ENCODE results near the gene SPTBN1.

Gene SPTBN1

DNA sequence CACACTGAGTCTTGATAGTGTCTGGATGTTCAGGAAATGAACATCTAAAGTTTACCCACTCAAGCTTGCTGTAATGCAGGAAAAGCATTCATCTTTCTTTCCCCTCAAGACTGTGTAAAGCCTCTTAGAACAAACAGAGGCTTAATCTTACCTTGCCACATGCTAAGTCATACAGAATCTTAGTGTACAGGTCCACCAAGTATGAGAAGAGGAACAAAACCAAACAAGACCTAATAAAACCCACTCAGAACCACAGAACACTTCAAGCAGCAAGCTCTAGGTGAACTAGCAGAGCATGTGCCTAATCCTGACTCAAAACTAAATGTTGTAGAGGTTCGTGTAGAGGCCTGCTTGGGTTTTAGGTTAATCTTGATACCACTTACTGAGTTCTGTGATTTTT is 97.6 kb downstream of the SPTBN1 start:
- no peak for DNase-seq (ENCODE audit: low read depth)

GRCh38 chr2:54555318-54555837 is 99.3 kb downstream of the SPTBN1 start:
- no peak for DNase-seq (ENCODE audit: low read depth)

GRCh38 chr2:54556621-54557121 is 100.5 kb downstream of the SPTBN1 start:
- DNase-seq (ENCODE audit: low read depth), result peak; percentile 76

DNA sequence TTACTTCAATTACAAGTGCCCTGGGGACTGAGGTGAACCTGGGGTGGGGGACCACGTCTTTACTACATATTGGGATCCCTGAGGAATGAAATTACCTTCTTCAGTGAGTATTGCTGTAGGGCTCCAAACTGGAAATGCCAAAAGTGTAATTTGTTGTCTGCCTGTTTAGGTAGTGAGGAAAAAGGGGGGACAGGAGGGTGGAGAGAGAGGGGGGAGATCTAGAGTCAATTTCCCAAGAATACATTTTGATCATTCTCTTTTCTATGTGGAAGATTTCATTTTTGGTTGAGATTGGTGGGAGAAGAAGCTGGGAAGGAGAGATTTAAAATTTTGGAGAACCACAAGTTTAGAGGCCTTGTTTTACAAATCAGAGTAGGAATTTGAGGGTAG is 101.1 kb downstream of the SPTBN1 start:
- no peak for DNase-seq (ENCODE audit: low read depth)

- peak; percentile 57 for DNase-seq (ENCODE audit: low read depth)
Observed at GRCh38 chr2:54557601-54558187, 101.6 kb downstream of the SPTBN1 start.

- DNase-seq (ENCODE audit: low read depth), result peak; percentile 63
Observed at GRCh38 chr2:54558188-54559005, 102.3 kb downstream of the SPTBN1 start.

DNA sequence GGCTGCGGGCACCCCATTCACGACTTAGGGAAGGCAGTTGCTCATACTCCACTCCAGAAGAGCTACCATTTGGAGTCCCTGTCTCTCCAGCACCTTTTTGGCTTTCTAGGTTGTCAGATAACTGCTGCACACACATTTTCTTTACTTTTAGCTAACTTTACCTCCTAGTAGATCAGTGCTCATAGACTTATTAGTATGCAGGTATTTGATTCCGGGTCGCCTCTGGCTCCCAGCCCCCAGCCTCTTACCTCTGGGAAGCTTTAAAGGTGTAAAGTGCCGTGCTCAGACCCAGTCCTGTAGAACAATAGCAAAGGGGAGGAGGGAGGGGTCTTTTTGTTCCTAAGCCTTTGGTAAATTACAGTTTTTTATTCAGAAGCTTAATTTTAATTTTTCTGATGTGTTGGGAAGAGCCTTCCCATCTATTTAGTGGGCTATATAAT is 102.9 kb downstream of the SPTBN1 start:
- no peak for DNase-seq (ENCODE audit: low read depth)

DNA sequence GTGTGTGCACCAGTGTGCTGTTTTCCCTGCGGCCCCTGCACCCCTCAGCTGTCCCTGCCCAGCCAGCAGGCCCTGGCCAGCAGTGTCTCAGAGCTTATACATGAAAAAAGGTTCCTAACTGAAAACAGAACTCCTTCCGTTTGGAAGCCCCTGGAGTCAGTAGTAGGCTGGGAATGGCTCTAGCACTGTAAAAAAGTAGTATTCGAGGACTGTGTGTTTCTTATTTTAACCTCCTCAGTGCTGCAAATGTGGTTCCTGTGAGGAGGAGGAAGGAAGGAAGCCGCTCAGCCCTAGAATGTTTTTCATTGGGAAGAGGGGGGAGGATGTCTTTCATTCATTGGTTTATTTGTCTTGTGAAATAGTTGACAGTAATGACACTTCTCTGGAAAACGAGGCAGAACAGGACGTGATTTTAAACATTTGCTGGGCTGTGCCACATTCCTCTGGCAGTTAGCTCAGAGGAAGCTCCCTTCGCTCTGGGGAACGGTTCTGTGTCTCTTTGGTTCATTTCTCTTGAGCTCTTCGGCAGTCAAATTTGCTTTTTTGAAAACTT is 103.5 kb downstream of the SPTBN1 start:
- DNase-seq (ENCODE audit: low read depth), result peak; percentile 95

DNA sequence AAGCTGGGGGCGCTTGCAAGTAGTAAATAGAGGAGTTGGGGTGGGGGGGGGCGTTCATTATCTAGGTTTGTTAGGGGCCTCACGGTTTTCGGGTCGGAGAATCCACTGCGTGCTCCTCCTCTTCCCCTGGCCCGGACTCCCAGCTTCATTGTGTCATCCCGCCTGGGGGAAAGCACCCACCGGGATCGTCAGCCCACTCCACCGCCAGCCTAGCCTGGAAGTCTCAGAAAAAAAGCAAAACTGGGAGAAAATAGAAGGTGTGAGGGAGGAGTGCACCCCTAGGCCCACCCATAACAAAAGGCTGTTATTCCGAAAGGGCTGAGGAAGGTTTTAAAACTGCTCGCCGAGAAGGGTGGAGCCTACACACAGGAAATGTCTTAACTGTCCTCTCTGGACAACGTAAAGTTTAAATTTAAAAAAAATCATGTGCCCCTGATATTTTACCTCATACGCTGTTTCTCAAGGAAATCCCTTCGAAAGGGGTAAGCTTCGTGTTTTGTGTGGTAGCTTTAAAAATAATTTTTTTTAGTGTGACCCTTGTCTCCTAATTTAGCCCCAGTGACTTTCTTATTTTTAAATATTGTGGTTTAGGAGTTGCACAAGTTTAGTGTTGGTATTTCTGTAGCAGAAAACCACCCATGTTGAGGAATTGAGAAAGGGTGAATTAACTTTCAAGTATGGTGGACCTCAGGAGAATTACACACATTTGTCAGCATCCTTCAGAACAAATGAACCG is 104.2 kb downstream of the SPTBN1 start:
- peak; percentile 82 for DNase-seq (ENCODE audit: low read depth)

DNA sequence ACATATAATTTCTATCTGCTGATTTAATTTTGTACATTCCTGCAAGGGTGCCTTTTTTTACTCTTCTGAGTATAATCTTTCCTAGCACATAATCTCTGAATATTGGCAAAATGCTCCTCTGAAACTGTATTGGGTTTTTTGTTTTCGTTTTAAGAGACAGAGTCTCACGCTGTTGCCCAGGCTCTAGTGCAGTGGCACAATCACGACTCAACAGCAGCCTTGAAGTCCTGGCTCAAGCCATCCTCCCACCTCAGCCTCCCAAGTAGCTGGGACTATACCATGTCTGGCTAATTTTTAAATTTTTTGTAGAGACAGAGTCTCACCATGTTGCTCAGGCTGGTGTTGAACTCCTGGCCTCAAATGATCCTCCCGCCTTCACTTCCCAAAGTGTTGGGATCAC is 104.9 kb downstream of the SPTBN1 start:
- DNase-seq (ENCODE audit: low read depth), result no peak

- no peak for DNase-seq (ENCODE audit: low read depth)
Observed at GRCh38 chr2:54564439-54564838, 108.3 kb downstream of the SPTBN1 start.

GRCh38 chr2:54565551-54565950 is 109.4 kb downstream of the SPTBN1 start:
- DNase-seq (ENCODE audit: low read depth), result no peak

GRCh38 chr2:54566896-54567295 is 110.8 kb downstream of the SPTBN1 start:
- no peak for DNase-seq (ENCODE audit: low read depth)

DNA sequence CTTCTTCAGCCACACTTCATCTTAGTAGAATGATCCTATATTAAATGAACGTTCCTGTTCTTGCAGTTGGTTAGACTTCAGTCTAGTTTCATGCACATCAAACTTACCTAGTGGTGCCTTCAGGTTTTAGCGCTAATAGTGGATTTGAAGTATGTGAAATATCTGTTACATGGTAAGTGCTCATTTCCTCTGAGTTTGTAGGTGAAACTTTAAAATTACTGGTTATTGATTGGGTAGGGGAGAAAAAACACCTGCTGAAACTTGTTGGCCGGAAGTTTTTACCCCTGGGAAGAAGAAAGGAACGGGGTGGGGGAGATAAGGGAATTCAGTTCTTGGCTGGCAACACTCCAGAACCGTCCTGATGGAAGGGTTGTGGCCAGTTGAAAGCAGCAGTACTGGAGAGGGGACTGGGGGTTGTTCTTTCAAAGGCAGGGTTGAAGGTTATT is 112.8 kb downstream of the SPTBN1 start:
- DNase-seq (ENCODE audit: low read depth), result no peak

DNA sequence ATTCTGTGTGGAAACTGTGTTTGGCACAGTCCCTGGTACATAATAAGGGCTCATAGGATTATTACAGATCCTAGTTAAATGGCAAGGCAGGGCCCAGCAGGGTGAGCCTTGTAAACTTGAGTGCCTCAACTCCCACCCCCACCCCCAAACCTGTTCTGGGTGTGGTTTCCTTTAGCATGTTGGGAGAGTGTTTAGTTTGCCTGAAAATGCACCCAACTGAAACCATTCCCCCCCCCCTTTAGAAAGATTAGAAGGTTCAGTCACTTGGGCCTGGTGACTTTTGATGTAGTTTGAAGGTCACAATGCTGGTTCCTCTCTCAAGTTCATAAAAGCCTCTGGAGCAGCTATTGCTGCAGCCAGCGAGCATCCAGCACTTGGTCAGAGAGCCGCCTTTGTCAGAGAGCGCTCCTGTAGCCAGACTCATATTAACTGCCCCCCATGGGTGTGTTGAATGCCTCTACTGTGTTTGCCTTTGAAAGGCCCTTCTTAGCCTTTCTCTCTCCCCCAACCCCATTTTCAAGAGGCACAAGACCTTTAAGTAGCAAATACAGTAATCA is 113.7 kb downstream of the SPTBN1 start:
- DNase-seq (ENCODE audit: low read depth), result no peak

GRCh38 chr2:54570321-54570855 is 114.3 kb downstream of the SPTBN1 start:
- DNase-seq (ENCODE audit: low read depth), result no peak

- DNase-seq (ENCODE audit: low read depth), result peak; percentile 92
Observed at GRCh38 chr2:54570925-54571694, 115.0 kb downstream of the SPTBN1 start.

- peak; percentile 92 for DNase-seq (ENCODE audit: low read depth)
Observed at GRCh38 chr2:54572262-54572635, 116.1 kb downstream of the SPTBN1 start.

GRCh38 chr2:54572636-54573536 is 116.8 kb downstream of the SPTBN1 start:
- DNase-seq (ENCODE audit: low read depth), result peak; percentile 68

- no peak for DNase-seq (ENCODE audit: low read depth)
Observed at GRCh38 chr2:54573537-54573919, 117.4 kb downstream of the SPTBN1 start.

All from EH (cell line).